Trophoblast cell (in vitro differentiated cells and primary cell): ENCODE measurements around the gene HIKESHI.
A peak's percentile ranks its signal among the peaks of the same experiment; 100 is the strongest.

Experiments used
- DNase-seq, 2 donors: peaks; one replicate each; pipeline ENCODE4 v3.0.0-alpha.2; 2016
- H2AFZ ChIP-seq: 2 replicates; pipeline ENCODE4 v1.6.1; 2013; ENCODE audit warnings: low read length, moderate library complexity, mild to moderate bottlenecking; ENCODE audit not compliant: insufficient read depth, poor library complexity
- H2AK5ac ChIP-seq: 2 replicates; pipeline ENCODE4 v1.6.1; 2013; ENCODE audit warnings: mild to moderate bottlenecking, low read length
- H2BK120ac ChIP-seq: 2 replicates; pipeline ENCODE4 v1.6.1; 2013; ENCODE audit warnings: low read length, mild to moderate bottlenecking, moderate library complexity; ENCODE audit not compliant: insufficient read depth, poor library complexity
- H2BK12ac ChIP-seq: 2 replicates; pipeline ENCODE4 v1.6.1; 2013; ENCODE audit warnings: mild to moderate bottlenecking, low read length, moderate library complexity
- H2BK5ac ChIP-seq: 2 replicates; pipeline ENCODE4 v1.6.1; 2013; ENCODE audit warnings: low read length, low read depth, moderate library complexity, mild to moderate bottlenecking; ENCODE audit not compliant: poor library complexity
- H3K14ac ChIP-seq: 2 replicates; pipeline ENCODE4 v1.6.1; 2013; ENCODE audit warnings: mild to moderate bottlenecking, low read length
- H3K18ac ChIP-seq: 2 replicates; pipeline ENCODE4 v1.6.1; 2013; ENCODE audit warnings: mild to moderate bottlenecking, low read length
- H3K23ac ChIP-seq: 2 replicates; pipeline ENCODE4 v1.6.1; 2013; ENCODE audit warnings: low read length
- H3K27ac ChIP-seq: 2 replicates; pipeline ENCODE4 v1.5.1; 2013; ENCODE audit warnings: low read depth, mild to moderate bottlenecking, inconsistent platforms, low read length, moderate library complexity
- H3K27me3 ChIP-seq: 2 replicates; pipeline ENCODE4 v1.6.1; 2013; ENCODE audit warnings: inconsistent platforms, mild to moderate bottlenecking, low read length, moderate library complexity; ENCODE audit not compliant: insufficient read depth
- H3K36me3 ChIP-seq, 2 experiments: 1 replicate in 1 of 2; 2 replicates in 1 of 2; pipeline ENCODE4 v1.6.1; 2013; ENCODE audit warnings: low read length in 2 of 2, mild to moderate bottlenecking in 2 of 2, moderate library complexity in 1 of 2; ENCODE audit not compliant: insufficient read depth in 2 of 2, control insufficient read depth in 1 of 2
- H3K4ac ChIP-seq: 2 replicates; pipeline ENCODE4 v1.6.1; 2013; ENCODE audit warnings: low read depth, mild to moderate bottlenecking, low read length, moderate library complexity
- H3K4me1 ChIP-seq, 2 experiments: 1 replicate in 1 of 2; 2 replicates in 1 of 2; pipeline ENCODE4 v1.6.1; 2013; ENCODE audit warnings: low read length in 2 of 2, mild to moderate bottlenecking in 2 of 2, moderate library complexity in 1 of 2; ENCODE audit not compliant: insufficient read depth in 2 of 2, control insufficient read depth in 1 of 2
- H3K4me2 ChIP-seq: 2 replicates; pipeline ENCODE4 v1.6.1; 2013; ENCODE audit warnings: inconsistent platforms, mild to moderate bottlenecking, low read length, moderate library complexity
- H3K4me3 ChIP-seq: 2 replicates; pipeline ENCODE4 v1.5.1; 2013; ENCODE audit warnings: mild to moderate bottlenecking, low read depth, low read length, inconsistent platforms
- H3K79me1 ChIP-seq: one replicate; pipeline ENCODE4 v1.6.1; 2013; ENCODE audit warnings: low read length
- H3K79me2 ChIP-seq: 2 replicates; pipeline ENCODE4 v1.6.1; 2013; ENCODE audit warnings: low read length, mild to moderate bottlenecking; ENCODE audit not compliant: control insufficient read depth, insufficient read depth, poor library complexity
- H3K9ac ChIP-seq: 2 replicates; pipeline ENCODE4 v1.6.1; 2013; ENCODE audit warnings: mild to moderate bottlenecking, low read length
- H3K9me3 ChIP-seq: 2 replicates; pipeline ENCODE4 v1.6.1; 2013; ENCODE audit warnings: low read depth, mild to moderate bottlenecking, control low read depth, inconsistent platforms, low read length; ENCODE audit not compliant: insufficient read depth
- H4K12ac ChIP-seq: 2 replicates; pipeline ENCODE4 v1.6.1; 2013; ENCODE audit warnings: low read depth, mild to moderate bottlenecking, low read length, moderate library complexity
- H4K8ac ChIP-seq: 2 replicates; pipeline ENCODE4 v1.6.1; 2013; ENCODE audit warnings: low read depth, mild to moderate bottlenecking, low read length, moderate library complexity
- H4K91ac ChIP-seq: one replicate; pipeline ENCODE4 v1.6.1; 2013; ENCODE audit warnings: low read depth, mild to moderate bottlenecking, low read length, moderate library complexity
- WGBS: extraction: QIAGEN DNeasy Blood & Tissue Kit; methylation state at CpG from one replicate; pipeline ENCODE4 v1.1.7; 2013; ENCODE audit warnings: missing lambda C conversion rate; ENCODE audit not compliant: insufficient read length, insufficient coverage; ENCODE audit errors: extremely low coverage; 5-methylcytosine and 5-hydroxymethylcytosine counted together

Gene HIKESHI

DNA sequence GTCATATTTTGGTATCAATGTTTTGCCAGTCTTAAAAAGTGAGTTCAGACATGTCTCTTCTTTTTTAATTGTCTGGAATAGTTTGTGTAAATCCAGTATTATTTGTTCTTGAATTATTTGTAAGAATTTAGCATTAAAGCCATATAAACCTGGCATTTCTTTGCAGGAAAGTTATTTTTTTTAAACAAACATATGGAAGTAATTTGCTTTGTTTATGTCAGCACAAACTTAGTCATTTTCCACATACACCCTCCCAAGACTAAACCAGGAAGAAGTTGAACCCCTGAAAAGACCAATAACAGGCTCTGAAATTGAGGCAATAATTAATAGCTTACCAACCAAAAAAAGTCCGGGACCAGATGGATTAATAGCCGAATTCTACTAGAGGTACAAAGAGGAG, 63.5 kb downstream of the HIKESHI start:
- H4K8ac ChIP-seq, result no peak overlapping the region
- no peak overlapping the region for H2BK120ac ChIP-seq
- H2AFZ ChIP-seq, result no peak overlapping the region
- no CpG with 5 or more reads among the region's 2 CpGs for WGBS
- H4K91ac ChIP-seq, result no peak overlapping the region
- no peaks in the 10 kb centered on the region for H3K27me3 ChIP-seq
- H3K23ac ChIP-seq, result no peak overlapping the region
- no peak overlapping the region for H3K4ac ChIP-seq
- no peak overlapping the region for H2BK5ac ChIP-seq
- no peak for DNase-seq
- no peak overlapping the region for H4K12ac ChIP-seq
- no peak overlapping the region for H3K14ac ChIP-seq
- no peak overlapping the region for H2BK12ac ChIP-seq
- no peaks in the 10 kb centered on the region for H3K79me2 ChIP-seq
- no peak overlapping the region for H3K4me2 ChIP-seq
- no peaks in the 10 kb centered on the region for H3K36me3 ChIP-seq
- no peak overlapping the region for H3K27ac ChIP-seq
- peaks cover 0 to 2% of the 10 kb centered on the region in 2 experiments for H3K4me1 ChIP-seq
- no peak overlapping the region for H3K18ac ChIP-seq
- no peak overlapping the region for H3K4me3 ChIP-seq
- no peak overlapping the region for H3K9ac ChIP-seq
- H2AK5ac ChIP-seq, result no peak overlapping the region
- no peaks in the 10 kb centered on the region for H3K79me1 ChIP-seq
- H3K9me3 ChIP-seq, result no peaks in the 10 kb centered on the region

DNA sequence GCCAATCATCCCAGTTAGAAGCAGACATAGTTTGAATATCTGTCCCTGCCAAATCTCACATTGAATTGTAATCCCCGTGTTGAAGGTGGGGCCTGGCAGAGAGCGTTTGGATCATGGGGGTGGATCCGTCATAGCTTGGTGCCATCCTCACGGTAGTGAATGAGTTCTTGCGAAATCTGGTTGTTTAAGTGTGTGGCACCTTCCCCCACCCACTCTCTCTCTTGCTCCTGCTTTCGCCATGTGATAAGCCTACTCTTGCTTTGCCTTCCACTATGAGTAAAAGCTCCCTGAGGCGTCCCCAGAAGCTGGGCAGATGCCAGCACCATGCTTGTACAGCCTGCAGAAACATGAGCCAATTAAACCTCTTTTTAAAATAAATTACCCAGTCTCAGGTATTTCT, 67.6 kb downstream of the HIKESHI start:
- Histone ChIP-seq H2BK12ac (no peak overlapping the region), H3K9ac (no peak overlapping the region), H2BK5ac (no peak overlapping the region), H3K79me2 (no peaks in the 10 kb centered on the region), H3K14ac (no peak overlapping the region), H4K91ac (no peak overlapping the region), H4K12ac (no peak overlapping the region), H2AK5ac (no peak overlapping the region), H3K27ac (no peak overlapping the region), H3K9me3 (no peaks in the 10 kb centered on the region), H2BK120ac (no peak overlapping the region), H3K4me3 (no peak overlapping the region), H3K4me1 (peaks cover 3 to 6% of the 10 kb centered on the region in 2 experiments), H3K18ac (no peak overlapping the region), H3K23ac (no peak overlapping the region), H3K4ac (no peak overlapping the region), H3K27me3 (no peaks in the 10 kb centered on the region), H3K79me1 (peaks cover 5% of the 10 kb centered on the region), H3K36me3 (no peaks in the 10 kb centered on the region), H2AFZ (no peak overlapping the region), H3K4me2 (no peak overlapping the region), H4K8ac (no peak overlapping the region)
- WGBS, result no CpG with 5 or more reads among the region's 7 CpGs
- DNase-seq, result peak; percentile 21

DNA sequence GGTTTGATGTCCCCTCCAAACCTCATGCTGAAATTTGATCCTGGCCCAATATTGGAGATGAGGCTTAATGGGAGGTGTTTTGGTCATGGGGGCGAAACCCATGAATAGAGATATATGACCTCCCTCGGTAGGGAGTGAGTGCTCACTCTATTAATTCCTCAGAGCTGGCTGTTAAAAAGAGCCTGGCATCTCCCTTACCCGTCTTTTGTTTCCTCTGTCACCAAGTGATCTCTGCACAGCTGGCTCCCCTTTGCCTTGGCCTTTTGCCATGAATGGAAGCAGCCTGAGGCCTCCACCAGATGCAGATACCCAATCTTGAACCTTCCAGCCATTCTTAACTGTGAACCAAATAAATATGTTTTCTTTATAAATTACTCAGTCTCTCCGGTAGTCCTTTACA, 68.1 kb downstream of the HIKESHI start:
- Histone ChIP-seq H2AFZ (no peak overlapping the region), H4K91ac (no peak overlapping the region), H3K4me1 (peaks cover 3 to 6% of the 10 kb centered on the region in 2 experiments), H3K4ac (no peak overlapping the region), H4K12ac (no peak overlapping the region), H2AK5ac (peak overlapping the region; percentile 55), H2BK12ac (no peak overlapping the region), H3K27ac (no peak overlapping the region), H3K9ac (no peak overlapping the region), H4K8ac (no peak overlapping the region), H3K23ac (no peak overlapping the region), H3K79me2 (no peaks in the 10 kb centered on the region), H3K9me3 (no peaks in the 10 kb centered on the region), H3K36me3 (no peaks in the 10 kb centered on the region), H3K27me3 (no peaks in the 10 kb centered on the region), H3K4me2 (no peak overlapping the region), H2BK120ac (no peak overlapping the region), H2BK5ac (no peak overlapping the region), H3K14ac (no peak overlapping the region), H3K79me1 (peaks cover 6% of the 10 kb centered on the region), H3K18ac (no peak overlapping the region), H3K4me3 (no peak overlapping the region)
- DNase-seq, result no peak
- WGBS, result no CpG with 5 or more reads among the region's 4 CpGs

- peak overlapping the region; percentile 32 for H3K27ac ChIP-seq
- no peak overlapping the region for H2BK120ac ChIP-seq
- peak overlapping the region; percentile 13 for H3K4me2 ChIP-seq
- H3K27me3 ChIP-seq, result no peaks in the 10 kb centered on the region
- H3K79me1 ChIP-seq, result peaks cover 6% of the 10 kb centered on the region
- H3K36me3 ChIP-seq, result no peaks in the 10 kb centered on the region
- H3K9me3 ChIP-seq, result no peaks in the 10 kb centered on the region
- H3K23ac ChIP-seq, result no peak overlapping the region
- H3K18ac ChIP-seq, result no peak overlapping the region
- no peak overlapping the region for H2AK5ac ChIP-seq
- no peak overlapping the region for H2BK5ac ChIP-seq
- no peak overlapping the region for H2BK12ac ChIP-seq
- peak; percentile 79 to 94 for DNase-seq
- no peak overlapping the region for H3K4ac ChIP-seq
- no peak overlapping the region for H3K14ac ChIP-seq
- H3K4me3 ChIP-seq, result no peak overlapping the region
- H3K79me2 ChIP-seq, result no peaks in the 10 kb centered on the region
- H3K9ac ChIP-seq, result no peak overlapping the region
- no peak overlapping the region for H2AFZ ChIP-seq
- peak overlapping the region; percentile 4 for H4K91ac ChIP-seq
- H3K4me1 ChIP-seq, result peaks cover 3 to 6% of the 10 kb centered on the region in 2 experiments
- WGBS, result no CpG with 5 or more reads among the region's 6 CpGs
- H4K12ac ChIP-seq, result no peak overlapping the region
- no peak overlapping the region for H4K8ac ChIP-seq
These were observed 69.0 kb downstream of the HIKESHI start for GRCh38 chr11:86370922-86371594.
